Stomach (tissue), 9 donors: Measurements from ENCODE around the gene LAMC1. TPM values are rescaled to one million over a fixed set of nuclear protein-coding genes. Genes with fewer than 3 reads are reported as not detected.

Source experiments
- DNase-seq, 2 donors: peaks; one replicate each; pipeline versions ENCODE4 v3.0.0 to v3.0.0-alpha.2; 2013 to 2019
- H3K27ac ChIP-seq, 5 donors: fragments of 200-600 bp in 4 of 5; sonication (generic) in 4 of 5; one replicate each; pipeline ENCODE4 v1.5.1; 2013 to 2019; ENCODE audit warnings: mild to moderate bottlenecking in 1 of 5, moderate library complexity in 1 of 5
- H3K27me3 ChIP-seq, 3 donors: fragments of 200-600 bp; sonication (generic); one replicate each; pipeline ENCODE4 v1.5.1; 2017 to 2019; ENCODE audit warnings: mixed run types in 1 of 3
- H3K36me3 ChIP-seq, 4 donors: fragments of 200-600 bp; sonication (generic); 1 replicate in 3 of 4; 2 replicates in 1 of 4; pipeline ENCODE4 v1.5.1; 2016 to 2019
- H3K4me1 ChIP-seq, 4 donors: fragments of 200-600 bp; sonication (generic); one replicate each; pipeline ENCODE4 v1.5.1; 2016 to 2019
- H3K4me3 ChIP-seq, 4 donors: fragments of 200-600 bp; sonication (generic) in 3 of 4; one replicate each; pipeline ENCODE4 v1.5.1; 2016 to 2019; ENCODE audit warnings: mild to moderate bottlenecking in 1 of 4
- H3K9me3 ChIP-seq, 4 donors: fragments of 200-600 bp; sonication (generic); one replicate each; pipeline ENCODE4 v1.5.1; 2016 to 2019
- EP300 ChIP-seq: sonication (generic); formaldehyde crosslinking; IDR thresholded peaks from one replicate; pipeline ENCODE4 v1.6.1; 2017; ENCODE audit warnings: antibody characterized with exemption
- POLR2A ChIP-seq, 4 donors: fragments of 450-650 bp; IDR thresholded peaks; one replicate each; pipeline ENCODE4 v1.6.1; 2016; ENCODE audit warnings: antibody characterized with exemption in 4 of 4, control low read depth in 2 of 4, mild to moderate bottlenecking in 1 of 4, moderate library complexity in 1 of 4
- POLR2AphosphoS5 ChIP-seq, 3 donors: sonication (generic); formaldehyde crosslinking; IDR thresholded peaks; one replicate each; pipeline ENCODE4 v1.6.1; 2016; ENCODE audit warnings: antibody characterized with exemption in 3 of 3
- WGBS, 5 donors: extraction: QIAGEN DNeasy Blood & Tissue Kit in 3 of 5; methylation state at CpG; one replicate each; pipeline versions ENCODE4 v1.1.5 to v1.1.7; 2013 to 2018; 5-methylcytosine and 5-hydroxymethylcytosine counted together
- intact Hi-C: fragments of 100-400 bp; cut with DNase I; formaldehyde crosslinking; loops from one replicate; pipeline ENCODE4 v1.15.1; 2023; ENCODE audit warnings: low total_unique reads
- polyA plus RNA-seq, 3 donors: library from polyadenylated mRNA; stranded (reverse); fragments of 200-250 nt; gene quantifications; one replicate each; pipeline ENCODE4 v1.2.3, GENCODE V29; 2013
- total RNA-seq, 5 donors: library from RNA; depleted of rRNA; stranded (reverse); fragments of >200 nt; gene quantifications; one replicate each; pipeline versions ENCODE4 v1.1.0 to v1.2.3, GENCODE V29; 2014 to 2016
- TF ChIP-seq, protein P1 (sequence below), 7 experiments: fragments of 450-650 bp in 4 of 7; fragments of 200-600 bp in 3 of 7; sonication (generic) in 3 of 7; IDR thresholded peaks; one replicate each; pipeline ENCODE4 v1.5.1; 2016 to 2019; ENCODE audit warnings: antibody characterized with exemption in 7 of 7, control low read depth in 2 of 7, mild to moderate bottlenecking in 1 of 7
- donor health status: healthy with polysubstance abuse.
- donor health status: Bipolar disorder and iron deficiency.
- donor health status: healthy.

The LAMC1 gene
- total and polyA plus RNA-seq, 8 donors: 11.7 to 355 (median 142) TPM

DNA sequence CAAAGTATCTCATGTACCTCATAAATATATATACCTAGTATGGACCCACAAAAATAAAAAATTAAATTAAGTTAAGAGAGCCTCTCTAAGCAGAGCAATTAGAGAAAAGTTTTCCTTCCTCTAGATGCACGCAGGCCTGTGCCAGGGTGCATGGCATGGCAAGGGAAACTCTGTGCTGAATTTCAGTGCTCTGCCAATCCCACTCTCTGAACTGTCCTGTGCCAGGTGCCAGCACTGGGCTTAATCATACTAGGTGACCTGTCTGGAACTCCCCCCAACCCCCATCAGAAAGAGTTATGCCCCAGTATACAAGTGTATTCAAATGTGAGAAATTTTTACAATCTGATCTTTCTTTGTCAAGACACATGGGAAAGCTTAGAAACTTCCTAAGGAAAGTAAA lies 152.4 kb downstream of the LAMC1 start:
- H3K27me3 ChIP-seq: no peaks in the 10 kb centered on the region
- H3K36me3 ChIP-seq: no peaks in the 10 kb centered on the region
- TF ChIP-seq POLR2A (IDR thresholded peaks at IDR 0.05) (no peak), EP300 (no peak), POLR2AphosphoS5 (IDR thresholded peaks at IDR 0.05) (no peak)
- TF ChIP-seq, protein P1, sequence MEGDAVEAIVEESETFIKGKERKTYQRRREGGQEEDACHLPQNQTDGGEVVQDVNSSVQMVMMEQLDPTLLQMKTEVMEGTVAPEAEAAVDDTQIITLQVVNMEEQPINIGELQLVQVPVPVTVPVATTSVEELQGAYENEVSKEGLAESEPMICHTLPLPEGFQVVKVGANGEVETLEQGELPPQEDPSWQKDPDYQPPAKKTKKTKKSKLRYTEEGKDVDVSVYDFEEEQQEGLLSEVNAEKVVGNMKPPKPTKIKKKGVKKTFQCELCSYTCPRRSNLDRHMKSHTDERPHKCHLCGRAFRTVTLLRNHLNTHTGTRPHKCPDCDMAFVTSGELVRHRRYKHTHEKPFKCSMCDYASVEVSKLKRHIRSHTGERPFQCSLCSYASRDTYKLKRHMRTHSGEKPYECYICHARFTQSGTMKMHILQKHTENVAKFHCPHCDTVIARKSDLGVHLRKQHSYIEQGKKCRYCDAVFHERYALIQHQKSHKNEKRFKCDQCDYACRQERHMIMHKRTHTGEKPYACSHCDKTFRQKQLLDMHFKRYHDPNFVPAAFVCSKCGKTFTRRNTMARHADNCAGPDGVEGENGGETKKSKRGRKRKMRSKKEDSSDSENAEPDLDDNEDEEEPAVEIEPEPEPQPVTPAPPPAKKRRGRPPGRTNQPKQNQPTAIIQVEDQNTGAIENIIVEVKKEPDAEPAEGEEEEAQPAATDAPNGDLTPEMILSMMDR (IDR thresholded peaks at IDR 0.05): no peak
- 61 to 91% (median 72%) methylated on average over 1 of the region's 1 CpG for WGBS, 5 donors
- H3K4me1 ChIP-seq: peaks cover 0 to 22% (median 9%) of the 10 kb centered on the region in 4 donors
- no peak overlapping the region for H3K27ac ChIP-seq
- no peak overlapping the region for H3K4me3 ChIP-seq
- no peak for DNase-seq
- intact Hi-C loops: no loop called here
- H3K9me3 ChIP-seq: no peaks in the 10 kb centered on the region

DNA sequence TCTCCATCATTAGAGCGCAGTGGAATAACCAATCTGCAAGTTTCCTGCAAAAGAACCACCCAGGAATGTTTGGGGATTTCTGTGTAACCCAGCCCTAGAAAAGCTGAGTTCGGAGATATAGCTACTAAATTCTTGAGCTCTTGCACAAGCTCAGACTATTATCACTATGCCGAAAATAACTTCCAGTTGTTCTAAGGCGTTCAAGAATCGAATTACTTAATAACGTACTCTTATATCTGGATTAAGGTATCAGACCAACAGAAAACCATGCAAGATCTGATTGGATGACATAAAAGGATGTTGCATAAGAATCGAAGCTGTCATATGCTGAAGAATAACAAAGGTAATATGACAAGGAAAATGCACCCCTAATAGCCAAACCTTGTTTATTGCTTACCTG lies 155.3 kb downstream of the LAMC1 start:
- no peak overlapping the region for H3K27ac ChIP-seq
- DNase-seq: no peak
- WGBS, 5 donors: 78 to 87% (median 83%) methylated on average over 7 of the region's 7 CpGs
- no peaks in the 10 kb centered on the region for H3K9me3 ChIP-seq
- intact Hi-C loops: no loop called here
- TF ChIP-seq, protein P1 (IDR thresholded peaks at IDR 0.05): no peak
- TF ChIP-seq POLR2AphosphoS5 (IDR thresholded peaks at IDR 0.05) (no peak), EP300 (no peak), POLR2A (IDR thresholded peaks at IDR 0.05) (no peak)
- H3K27me3 ChIP-seq: no peaks in the 10 kb centered on the region
- peaks cover 3 to 30% (median 12%) of the 10 kb centered on the region in 4 donors for H3K4me1 ChIP-seq
- H3K36me3 ChIP-seq: no peaks in the 10 kb centered on the region
- H3K4me3 ChIP-seq: no peak overlapping the region

GRCh38 chr1:183179033-183179432 lies 155.8 kb downstream of the LAMC1 start:
- intact Hi-C loops: no loop called here
- 81 to 93% (median 89%) methylated on average over 2 of the region's 2 CpGs for WGBS, 5 donors
- no peak overlapping the region for H3K27ac ChIP-seq
- no peaks in the 10 kb centered on the region for H3K9me3 ChIP-seq
- peaks cover 3 to 30% (median 12%) of the 10 kb centered on the region in 4 donors for H3K4me1 ChIP-seq
- H3K4me3 ChIP-seq: no peak overlapping the region
- TF ChIP-seq EP300: no peak
- TF ChIP-seq, protein P1 (IDR thresholded peaks at IDR 0.05): no peak
- TF ChIP-seq POLR2A (IDR thresholded peaks at IDR 0.05): no peak
- TF ChIP-seq POLR2AphosphoS5 (IDR thresholded peaks at IDR 0.05): no peak
- no peak for DNase-seq
- H3K36me3 ChIP-seq: no peaks in the 10 kb centered on the region
- no peaks in the 10 kb centered on the region for H3K27me3 ChIP-seq

GRCh38 chr1:183180218-183180617 lies 157.0 kb downstream of the LAMC1 start:
- no peak overlapping the region for H3K4me3 ChIP-seq
- intact Hi-C loops: no loop called here
- peaks cover 0 to 1% (median 0%) of the 10 kb centered on the region in 3 donors for H3K27me3 ChIP-seq
- no peak for TF ChIP-seq POLR2AphosphoS5 (IDR thresholded peaks at IDR 0.05)
- TF ChIP-seq, protein P1 (IDR thresholded peaks at IDR 0.05): no peak
- no peak for TF ChIP-seq EP300
- no peak for TF ChIP-seq POLR2A (IDR thresholded peaks at IDR 0.05)
- peak overlapping the region in 4 of 5 donors; percentile 40 to 72 (median 59) for H3K27ac ChIP-seq
- peaks cover 3 to 30% (median 12%) of the 10 kb centered on the region in 4 donors for H3K4me1 ChIP-seq
- WGBS, 5 donors: 5 to 14% (median 11%) methylated on average over 3 of the region's 3 CpGs
- peak; percentile 33 to 88 for DNase-seq
- no peaks in the 10 kb centered on the region for H3K36me3 ChIP-seq
- no peaks in the 10 kb centered on the region for H3K9me3 ChIP-seq
